Measurements from ENCODE around the gene DPP10.

DNA sequence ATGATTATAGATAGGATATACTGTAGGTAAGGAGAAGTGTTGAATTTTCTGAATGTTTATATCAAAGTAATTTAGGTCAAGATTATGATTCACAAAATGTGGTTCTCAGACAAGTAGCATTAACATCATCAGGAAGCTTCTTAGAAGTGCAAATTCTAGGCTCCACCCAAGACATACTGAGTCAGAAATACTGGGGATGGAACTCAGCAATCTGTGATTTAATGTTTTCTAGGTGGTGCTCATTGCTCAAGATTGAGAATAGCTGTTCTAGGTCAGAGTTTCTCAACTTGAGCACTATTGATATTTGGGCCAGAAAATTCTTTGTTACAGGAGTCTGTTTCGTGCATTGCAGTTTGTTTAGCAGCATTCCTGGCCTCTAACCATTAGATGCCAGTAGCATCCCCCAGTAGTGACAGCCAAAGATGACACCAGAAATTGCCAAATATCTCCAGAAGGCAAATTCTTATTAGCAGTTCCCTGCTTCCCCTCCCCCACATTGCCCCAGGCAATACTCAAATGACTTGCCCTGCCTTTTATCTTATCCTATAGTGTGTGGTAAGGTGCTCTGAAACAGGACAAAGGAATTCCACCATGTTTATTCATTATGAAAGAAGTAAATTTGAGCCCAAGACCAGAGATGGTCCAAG, 1001.2 kb downstream of the DPP10 start:
- TF ChIP-seq TSHZ1 (tag by site-specific recombination; IDR thresholded peaks at IDR 0.05; ENCODE audit: borderline replicate concordance): no peak
- no peak for TF ChIP-seq ZBTB21 (tag by site-specific recombination; IDR thresholded peaks at IDR 0.05)
- no peak for TF ChIP-seq REST (tag by site-specific recombination; IDR thresholded peaks at IDR 0.05)
- TF ChIP-seq CTCF (tag by site-specific recombination; IDR thresholded peaks at IDR 0.05): no peak
- TF ChIP-seq ZNF184 (tag by site-specific recombination; IDR thresholded peaks at IDR 0.05): no peak
- no peak for TF ChIP-seq ZNF211 (tag by site-specific recombination; IDR thresholded peaks at IDR 0.05; ENCODE audit: low read depth)
- TF ChIP-seq ZNF76 (tag by site-specific recombination; IDR thresholded peaks at IDR 0.05; ENCODE audit: borderline replicate concordance, low read depth): no peak
- TF ChIP-seq ZSCAN18 (tag by site-specific recombination; IDR thresholded peaks at IDR 0.05): no peak
- TF ChIP-seq ZNF658 (tag by site-specific recombination; IDR thresholded peaks at IDR 0.05): no peak
- no peak for TF ChIP-seq SCRT1 (tag by site-specific recombination; IDR thresholded peaks at IDR 0.05; ENCODE audit: borderline replicate concordance)
- TF ChIP-seq ZNF26 (tag by site-specific recombination; IDR thresholded peaks at IDR 0.05): no peak
- no peak for TF ChIP-seq YY1 (tag by site-specific recombination; IDR thresholded peaks at IDR 0.05)
